NCI-H2196 treated with DMSO at 0.1 percent for 48 hours (cell line): Measurements from ENCODE around the gene RNGTT.

Experiments
- DNase-seq: peaks from one replicate; lab custom pipeline; 2025; ENCODE audit not compliant: unreplicated experiment; lab: John Stamatoyannopoulos, UW

The RNGTT gene

DNA sequence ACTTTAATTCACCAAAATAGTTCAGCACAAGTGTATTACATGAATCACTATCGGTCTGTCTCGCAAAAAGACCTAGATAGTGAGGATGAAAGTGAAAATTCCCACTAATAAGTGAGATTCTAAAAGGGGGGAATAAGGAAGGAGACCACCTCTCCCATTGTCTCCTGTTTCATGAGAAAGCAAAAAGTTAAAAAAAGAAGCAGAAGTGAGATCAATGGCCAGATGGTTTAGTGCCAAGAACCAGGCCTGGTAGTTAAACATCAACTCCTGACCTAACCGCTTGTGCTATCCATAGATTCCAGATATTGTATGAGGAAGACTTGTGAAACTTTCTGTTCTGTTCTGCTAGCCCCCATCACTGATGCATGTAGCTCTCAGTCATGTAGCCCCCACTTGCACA, 293.0 kb downstream of the RNGTT start:
- DNase-seq: no peak

DNA sequence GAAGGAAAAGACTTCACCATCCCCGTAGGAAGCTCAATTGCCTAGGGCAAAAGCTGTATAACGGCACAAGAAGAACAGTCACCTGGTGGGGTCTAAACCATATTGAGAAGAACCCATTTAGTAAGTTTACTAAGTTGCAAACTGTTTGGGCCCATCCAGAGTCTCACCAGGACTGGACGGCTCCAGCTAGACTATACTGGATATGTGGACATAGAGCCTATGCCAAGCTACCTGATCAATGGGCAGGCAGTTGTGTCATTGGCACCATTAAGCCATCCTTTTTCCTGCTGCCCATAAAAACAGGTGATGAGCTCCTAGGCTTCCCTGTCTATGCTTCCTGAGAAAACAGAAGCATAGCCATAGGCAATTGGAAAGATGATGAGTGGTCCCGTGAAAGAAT, 293.9 kb downstream of the RNGTT start:
- DNase-seq: no peak

DNA sequence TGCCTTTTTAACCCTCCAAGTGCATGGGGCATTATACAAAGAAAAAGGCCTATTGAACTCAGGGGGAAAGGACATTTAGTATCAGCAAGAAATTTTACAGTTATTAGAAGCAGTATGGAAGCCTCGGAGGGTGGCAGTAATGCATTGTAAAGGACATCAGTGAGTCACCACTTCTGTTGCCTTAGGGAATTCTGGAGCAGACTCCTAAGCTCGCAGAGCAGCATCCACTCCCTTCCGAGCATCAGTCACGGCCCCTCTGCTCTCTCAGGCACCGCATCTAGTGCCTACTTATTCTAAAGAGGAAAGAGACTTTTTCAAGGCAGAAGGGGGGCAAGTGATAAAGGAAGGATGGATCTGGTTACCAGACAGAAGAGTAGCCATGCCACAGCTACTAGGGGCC, 296.5 kb downstream of the RNGTT start:
- DNase-seq: no peak

DNA sequence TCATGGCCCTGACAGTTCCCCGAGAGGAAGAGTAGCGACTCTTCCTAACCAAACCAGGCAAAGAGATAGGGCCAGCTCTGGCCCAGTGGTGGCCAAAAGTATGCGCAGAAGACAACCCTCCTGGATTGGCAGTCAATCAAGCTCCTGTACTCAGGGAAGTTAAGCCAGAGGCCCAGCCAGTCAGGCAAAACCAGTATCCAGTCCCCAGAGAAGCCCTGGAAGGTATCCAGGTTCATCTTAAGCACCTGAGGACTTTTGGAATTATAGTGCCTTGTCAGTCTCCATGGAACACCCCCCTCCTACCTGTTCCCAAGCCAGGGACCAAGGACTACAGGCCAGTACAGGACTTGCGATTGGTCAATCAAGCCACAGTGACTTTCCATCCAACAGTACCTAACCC, 298.3 kb downstream of the RNGTT start:
- no peak for DNase-seq

DNA sequence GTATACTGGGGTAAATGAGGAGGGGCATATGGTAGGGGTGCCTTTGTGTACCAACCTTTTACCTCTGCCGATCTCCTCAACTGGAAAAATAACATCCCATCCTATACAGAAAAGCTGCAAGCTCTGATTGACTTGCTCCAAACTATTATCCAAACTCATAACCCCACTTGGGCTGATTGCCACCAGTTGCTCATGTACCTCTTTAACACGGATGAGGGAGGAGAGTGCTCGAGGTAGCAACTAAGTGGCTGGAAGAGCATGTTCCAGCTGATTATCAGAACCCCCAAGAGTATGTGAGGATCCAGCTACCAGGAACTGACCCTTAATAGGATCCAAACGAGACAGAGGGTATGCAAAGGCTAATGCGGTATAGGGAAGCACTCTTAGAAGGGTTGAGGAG, 299.6 kb downstream of the RNGTT start:
- no peak for DNase-seq

DNA sequence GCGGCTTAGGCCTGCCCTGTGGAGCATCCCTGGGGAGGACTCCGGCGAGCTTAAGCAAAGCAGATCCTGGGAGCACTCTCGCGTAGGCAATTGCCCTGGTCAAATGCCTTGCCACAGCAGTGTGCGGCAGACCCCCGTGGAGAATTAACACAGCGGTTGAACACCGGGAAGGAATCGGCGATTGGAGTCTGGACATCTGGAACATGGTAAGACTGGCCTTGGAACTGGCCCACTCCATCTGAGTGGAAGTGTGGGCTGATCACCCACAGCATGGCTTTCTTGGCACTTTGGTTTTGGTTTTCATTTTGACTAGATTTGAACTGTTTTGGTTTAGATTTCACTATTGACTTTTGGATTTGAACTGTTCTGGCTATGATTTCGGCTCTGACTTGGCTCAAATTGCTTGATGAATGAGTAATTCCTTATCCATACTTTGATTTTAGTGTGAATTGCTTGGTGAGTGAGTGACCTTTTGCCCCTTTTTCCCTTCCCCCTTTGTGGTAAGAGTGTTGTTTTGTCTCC, 300.7 kb downstream of the RNGTT start:
- DNase-seq: no peak

DNA sequence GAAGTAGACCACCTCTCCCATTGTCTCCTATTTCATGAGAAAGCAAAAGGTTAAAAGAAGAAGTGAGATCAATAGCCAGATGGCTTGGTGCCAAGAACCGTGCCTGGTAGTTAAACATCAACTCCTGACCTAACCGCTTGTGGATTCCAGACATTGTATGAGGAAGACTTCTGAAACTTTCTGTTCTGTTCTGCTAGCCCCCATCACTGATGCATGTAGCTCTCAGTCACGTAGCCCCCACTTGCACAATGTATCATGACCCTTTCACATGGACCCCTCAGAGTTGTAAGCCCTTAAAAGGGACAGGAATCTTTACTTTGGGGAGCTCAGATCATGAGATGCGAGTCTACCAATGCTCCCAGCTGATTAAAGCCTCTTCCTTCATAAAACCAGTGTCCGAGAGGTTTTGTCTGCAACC, 301.2 kb downstream of the RNGTT start:
- DNase-seq: no peak

DNA sequence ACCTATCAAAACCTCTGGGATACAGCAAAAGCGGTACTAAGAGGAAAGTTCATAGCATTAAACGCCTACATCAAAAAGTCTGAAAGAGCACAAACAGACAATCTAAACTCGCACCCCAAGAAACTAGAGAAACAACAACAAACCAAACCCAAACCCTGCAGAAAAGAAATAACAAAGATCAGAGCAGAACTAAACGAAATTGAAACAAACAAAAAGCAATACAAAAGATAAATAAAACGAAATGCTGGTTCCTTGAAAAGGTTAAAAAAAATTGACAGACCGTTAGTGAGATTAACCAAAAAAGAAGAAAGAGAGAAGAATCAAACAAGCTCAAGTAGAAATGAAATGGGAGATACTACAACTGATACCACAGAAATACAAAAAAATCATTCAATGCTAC, 302.3 kb downstream of the RNGTT start:
- DNase-seq: no peak

DNA sequence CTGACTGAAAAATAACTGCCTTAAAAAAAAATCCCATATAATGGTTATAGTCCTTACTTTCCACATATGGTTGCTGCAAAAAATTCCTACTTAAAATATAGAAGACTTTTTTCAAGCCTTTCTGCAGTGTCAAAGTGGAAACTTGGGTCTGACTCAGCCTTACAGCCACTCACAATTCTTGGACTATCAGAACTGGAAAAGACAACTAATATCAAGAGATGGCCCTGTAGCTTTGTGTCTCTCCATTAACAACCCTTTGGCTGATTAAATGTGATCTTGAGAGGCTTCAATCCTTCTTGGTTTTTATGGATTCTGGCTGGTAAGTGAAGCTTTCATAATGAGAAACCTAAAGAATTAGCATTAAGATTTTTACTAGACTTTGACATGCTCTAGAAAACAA, 307.8 kb downstream of the RNGTT start:
- DNase-seq: no peak

DNA sequence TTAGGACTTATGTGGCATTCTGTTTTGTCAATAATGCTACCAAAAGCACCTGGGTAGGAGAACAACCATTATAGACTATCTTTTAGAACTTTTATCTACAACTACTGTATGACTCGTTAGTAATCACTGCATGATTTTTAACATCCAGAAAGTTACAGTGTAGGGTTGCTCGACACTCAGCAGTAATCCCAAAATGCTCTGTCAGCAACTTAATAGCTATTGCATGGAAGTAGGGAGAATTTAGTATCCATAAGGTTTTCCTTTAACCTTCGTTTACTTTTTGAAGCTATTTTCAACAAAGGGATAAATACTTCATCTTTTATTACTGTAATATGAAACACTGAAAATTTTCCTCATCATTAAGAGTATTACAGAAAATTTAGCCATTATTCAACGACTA, 309.5 kb downstream of the RNGTT start:
- DNase-seq: no peak

DNA sequence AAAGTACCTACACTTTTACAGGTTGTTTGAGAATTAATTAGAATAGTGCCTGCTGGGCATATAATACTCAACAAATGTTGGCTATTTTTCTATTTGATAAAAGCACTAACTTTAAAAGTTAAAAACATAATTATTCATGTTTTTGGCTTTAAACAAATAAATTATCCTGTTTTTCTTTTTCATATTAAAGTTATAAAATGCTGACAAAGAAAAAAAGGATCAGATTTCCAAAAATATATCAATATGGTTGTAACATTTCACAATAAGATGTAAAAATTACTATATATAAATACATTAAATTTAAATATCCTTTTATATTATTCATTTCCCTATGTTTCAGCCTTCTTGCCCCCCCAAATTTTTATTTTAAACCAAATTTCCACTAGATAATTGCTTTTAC, 312.0 kb downstream of the RNGTT start:
- no peak for DNase-seq

DNA sequence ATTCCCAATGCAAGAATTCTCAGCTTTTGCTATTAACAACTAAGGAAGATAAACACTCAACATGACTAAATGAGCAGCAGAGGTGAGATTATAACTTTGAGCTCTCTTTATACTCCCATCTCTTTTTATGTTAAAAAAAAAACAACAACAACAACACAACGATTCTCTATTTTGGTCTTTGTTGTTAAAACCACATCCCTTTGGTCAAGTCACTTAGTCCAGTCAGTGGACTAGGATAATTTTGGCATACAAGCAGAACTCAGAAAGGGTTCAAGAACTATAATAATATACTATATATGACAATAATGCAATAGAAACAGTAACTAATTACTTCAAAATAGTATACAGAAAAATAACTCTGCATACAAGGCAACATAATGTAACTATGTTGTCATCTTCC, 312.4 kb downstream of the RNGTT start:
- no peak for DNase-seq

DNA sequence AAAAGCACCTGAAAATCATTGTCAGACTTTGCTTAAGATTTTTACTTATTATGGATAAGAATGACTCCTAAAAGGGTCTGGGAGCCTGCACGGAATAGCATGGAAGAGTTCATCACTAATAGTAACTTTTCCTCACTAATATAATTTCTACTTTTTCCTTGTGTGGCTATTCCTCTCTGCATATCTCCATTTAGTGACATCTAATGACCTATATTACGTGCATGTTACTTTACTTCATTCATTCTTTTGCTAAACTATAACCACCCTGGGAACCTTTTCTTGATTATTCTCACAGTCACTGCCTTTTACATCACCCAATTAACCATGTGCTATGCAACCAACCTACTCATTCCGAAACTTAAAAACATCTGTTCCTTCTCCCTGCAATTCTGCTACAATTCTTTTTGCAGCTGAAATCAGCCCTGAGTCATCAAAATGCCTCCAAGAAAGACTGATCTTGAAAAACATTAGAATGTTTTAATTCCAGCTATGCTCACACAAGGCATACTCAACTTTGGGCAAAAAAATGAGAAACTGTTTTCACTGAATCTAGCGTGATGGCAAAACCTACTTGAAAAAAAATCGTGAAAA, 313.3 kb downstream of the RNGTT start:
- no peak for DNase-seq

DNA sequence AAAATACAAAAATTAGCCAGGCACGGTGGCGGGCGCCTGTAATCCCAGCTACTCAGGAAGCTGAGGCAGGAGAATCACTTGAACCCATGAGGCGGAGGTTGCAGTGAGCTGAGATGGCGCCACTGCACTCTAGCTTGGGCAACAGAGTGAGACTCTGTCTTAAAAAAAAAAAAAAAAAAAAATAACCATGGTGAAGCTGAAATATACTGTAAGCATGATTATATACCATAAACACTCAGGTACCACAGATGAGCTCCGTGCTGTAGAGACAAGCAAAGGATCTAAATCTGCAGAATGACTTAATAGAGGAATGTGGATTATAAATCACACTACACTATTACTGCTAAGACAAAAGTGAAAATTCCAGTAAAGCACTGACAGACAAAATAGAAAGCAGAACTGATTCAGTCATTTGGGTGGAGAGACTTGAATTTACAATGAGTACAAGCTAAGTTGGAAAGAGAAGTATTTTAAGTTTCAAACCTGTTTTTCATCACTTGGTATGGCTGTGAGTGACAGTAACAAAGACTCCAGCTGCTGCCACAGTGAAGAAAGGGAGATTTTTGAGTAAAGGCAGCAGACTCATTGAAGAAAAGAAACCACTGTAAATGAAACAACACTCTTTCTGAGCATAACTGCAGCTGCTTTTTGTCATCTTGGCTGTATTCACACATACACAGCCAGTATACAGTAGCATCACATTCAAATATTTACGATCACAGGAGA, 322.1 kb downstream of the RNGTT start:
- DNase-seq: no peak

DNA sequence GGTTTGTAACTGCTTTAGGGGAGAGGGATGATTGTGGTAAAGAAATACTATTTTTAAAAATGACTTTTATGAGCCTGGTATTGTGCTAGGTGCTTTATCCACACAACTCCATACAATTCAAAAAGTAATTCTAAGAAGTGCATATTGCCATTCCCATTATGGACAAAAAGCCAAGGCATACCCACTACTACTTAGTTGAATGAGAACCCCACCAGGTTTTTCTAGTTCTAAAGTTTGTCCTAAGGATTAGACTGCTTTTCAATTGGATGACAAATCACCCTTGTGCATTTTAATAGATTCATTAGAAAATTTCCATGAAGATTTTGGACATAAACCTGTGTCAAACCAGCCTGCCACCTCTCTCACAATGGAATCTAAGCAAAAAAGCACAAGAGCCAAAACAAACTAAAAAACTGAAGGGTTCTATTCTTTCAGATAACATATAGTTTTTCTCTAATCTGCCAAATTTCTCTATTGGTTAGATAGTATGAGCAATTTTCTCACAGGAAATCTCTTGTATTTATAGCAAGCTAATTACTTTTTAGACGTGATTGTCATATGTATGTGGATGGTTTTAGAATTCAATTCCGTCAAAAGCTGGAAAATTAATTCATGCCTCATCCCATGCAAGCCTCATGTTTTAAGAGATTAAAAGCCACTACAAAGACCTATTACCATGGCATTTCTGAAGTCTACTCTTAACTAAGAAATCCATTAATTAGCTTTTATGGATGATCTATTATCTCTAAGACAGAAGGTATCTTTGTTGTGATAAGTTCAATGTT, 325.5 kb downstream of the RNGTT start:
- no peak for DNase-seq

DNA sequence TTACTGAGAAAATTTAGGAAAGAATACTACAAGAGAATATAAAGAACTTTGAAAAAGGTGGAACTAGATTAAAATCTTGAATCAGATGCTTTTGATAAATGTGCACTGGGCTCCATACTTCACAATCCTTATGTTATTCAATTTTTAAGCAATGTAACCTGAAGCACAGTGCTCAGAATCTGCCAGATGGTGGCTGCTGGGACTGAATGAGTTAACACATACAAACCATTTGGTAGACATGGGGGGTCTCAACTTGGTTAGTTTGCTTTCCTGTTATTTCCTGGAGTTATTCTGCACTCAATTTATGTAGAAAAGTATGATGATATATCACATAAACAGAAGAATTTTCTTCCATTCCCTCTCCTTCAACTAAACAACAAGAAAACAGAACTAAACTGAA, 326.5 kb downstream of the RNGTT start:
- no peak for DNase-seq

DNA sequence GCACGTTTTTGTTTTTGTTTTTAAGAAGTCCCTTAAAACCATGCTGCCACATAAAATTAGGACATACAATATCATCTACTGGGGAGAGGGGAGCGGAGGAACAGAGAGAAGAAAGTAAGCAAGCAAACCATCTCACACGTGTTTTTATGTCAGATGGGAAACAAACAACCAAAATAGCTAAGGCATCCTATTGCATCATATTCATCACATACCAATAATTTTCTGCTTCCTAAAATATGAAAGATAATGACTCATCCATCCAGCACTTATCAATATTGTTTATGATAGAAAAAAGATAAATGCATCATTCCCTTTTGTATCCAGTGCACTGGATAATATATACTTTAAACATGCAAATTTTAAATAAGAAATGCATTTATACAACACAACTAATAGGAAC, 329.6 kb downstream of the RNGTT start:
- no peak for DNase-seq

DNA sequence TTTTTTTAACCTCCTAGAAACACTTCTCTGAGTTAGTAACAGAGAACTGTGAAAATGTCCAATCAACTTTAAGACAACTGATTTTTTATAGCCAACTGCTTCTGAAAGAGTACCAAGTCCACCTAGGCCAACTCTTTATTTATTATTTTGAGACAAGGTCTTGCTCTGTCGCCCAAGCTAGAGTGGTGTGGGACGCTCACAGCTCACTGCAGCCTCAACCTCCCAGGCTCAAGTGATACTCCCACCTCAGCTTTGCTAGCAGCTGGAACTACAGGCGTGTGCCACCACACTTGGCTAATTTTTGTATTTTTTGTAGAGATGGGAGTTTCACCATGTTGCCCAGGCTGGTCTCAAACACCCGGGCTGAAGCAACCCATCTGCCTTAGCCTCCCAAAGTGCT, 331.6 kb downstream of the RNGTT start:
- no peak for DNase-seq

DNA sequence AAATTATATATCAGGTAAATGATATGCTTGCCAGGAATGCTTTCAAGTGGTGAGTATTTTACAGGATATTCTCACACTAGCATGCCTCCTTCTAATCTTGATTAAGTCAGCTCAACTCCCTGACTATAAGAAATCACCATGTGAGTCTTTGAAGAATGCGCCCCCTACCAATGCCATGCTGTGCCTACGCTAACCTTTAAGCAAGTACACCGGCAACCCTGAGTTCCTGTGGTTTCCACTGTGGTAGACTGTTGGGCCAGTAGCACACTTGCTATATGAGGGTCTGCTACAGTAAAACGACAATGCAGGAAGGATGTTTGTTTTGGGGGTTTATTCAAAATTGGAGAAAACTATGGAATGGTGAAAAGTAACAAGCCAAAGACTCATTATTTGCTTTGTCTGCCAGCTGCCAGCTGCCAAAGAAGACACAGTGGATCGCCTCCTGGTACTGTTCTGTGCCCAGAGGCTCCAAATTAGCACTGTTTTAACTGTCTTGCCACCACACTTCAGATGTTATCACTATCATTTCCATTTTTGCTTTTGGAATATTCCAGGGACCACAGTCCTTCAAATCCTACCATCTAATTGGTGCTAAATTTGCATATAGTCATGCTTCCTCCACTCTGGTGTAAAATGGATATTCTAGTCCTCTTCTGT, 333.5 kb downstream of the RNGTT start:
- no peak for DNase-seq

DNA sequence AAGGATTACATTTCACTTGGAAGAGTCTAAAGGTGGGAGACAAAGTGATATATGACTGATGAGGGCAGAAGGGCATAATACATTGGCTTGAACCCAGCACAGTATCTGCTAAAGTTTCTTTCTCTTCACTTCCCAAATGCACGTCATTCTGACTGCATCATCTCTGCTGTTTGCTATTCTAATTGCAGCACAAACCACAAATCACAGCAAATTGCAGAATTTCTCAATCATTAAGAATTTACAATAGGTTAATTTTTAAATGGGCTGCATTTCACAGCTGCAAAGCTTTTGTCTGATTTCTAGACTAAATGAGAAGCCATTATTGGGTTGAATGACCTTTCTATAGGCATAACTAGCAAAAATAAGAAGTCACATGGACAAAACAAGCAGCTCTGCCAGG, 337.0 kb downstream of the RNGTT start:
- DNase-seq: no peak

DNA sequence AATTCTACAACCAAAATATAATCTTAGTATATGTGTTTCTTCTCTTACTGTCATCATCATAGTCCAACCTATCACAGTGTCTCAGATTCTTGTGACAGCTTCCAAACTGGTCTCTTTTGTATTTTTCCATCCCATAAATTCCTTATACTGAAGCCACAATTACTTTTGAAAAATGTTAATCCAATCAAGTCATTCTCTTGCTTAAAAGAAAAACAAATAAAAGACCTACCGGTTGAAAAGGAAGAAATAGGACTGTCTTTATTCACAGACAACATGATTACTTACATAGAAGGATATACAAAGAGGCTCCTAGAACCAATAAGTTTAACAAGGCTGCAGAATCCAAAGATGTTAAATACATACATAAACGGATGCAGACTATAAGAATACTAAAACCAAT, 339.9 kb downstream of the RNGTT start:
- DNase-seq: no peak

DNA sequence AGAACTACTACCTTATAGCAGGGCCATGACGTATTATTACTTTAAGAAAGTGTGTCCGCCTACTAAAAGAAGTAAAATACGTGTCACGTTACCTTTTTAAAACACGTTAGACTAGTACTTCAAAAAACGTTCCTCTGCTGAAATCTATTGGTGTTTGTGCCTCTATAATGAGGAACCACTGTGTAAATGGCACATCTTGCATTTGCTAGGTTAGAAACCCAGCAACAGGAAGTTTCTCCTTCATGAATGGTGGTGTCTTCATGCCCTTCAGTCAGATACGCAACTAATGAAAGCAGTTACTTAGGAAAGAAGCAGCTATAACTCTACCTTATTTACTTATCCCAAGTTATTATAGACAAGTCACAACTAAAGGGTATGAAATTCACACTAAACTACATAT, 343.5 kb downstream of the RNGTT start:
- DNase-seq: no peak
